Astrocyte (in vitro differentiated cells and primary cell): ENCODE results near the gene AGXT. TPM values are rescaled to one million over a fixed set of nuclear protein-coding genes. Genes with fewer than 3 reads are reported as not detected.

Experiments
- DNase-seq: peaks from one replicate; pipeline ENCODE4 v3.0.0-alpha.2; 2010; ENCODE audit warnings: low read depth
- FAIRE-seq: peaks from 2 replicates; lab custom pipeline; 2011; peaks lifted over from hg19 to GRCh38; lab: Jason Lieb, UNC
- H2AFZ ChIP-seq: 2 replicates; pipeline ENCODE4 v1.6.0; 2012; ENCODE audit warnings: low read depth, low read length, inconsistent platforms
- H3K27ac ChIP-seq: 2 replicates; pipeline ENCODE4 v1.5.1; 2011; ENCODE audit warnings: low read depth, low read length, inconsistent platforms
- H3K27me3 ChIP-seq: 2 replicates; pipeline ENCODE4 v1.6.0; 2011; ENCODE audit warnings: low read length, inconsistent platforms; ENCODE audit not compliant: insufficient read depth
- H3K36me3 ChIP-seq: 2 replicates; pipeline ENCODE4 v1.5.1; 2011; ENCODE audit warnings: low read length, inconsistent platforms; ENCODE audit not compliant: insufficient read depth
- H3K4me1 ChIP-seq: 2 replicates; pipeline ENCODE4 v1.5.1; 2011; ENCODE audit warnings: low read length, inconsistent platforms; ENCODE audit not compliant: insufficient read depth
- H3K4me2 ChIP-seq: 2 replicates; pipeline ENCODE4 v1.6.0; 2012; ENCODE audit warnings: low read length, inconsistent platforms
- H3K4me3 ChIP-seq: 2 replicates; pipeline ENCODE4 v1.5.1; 2011; ENCODE audit warnings: low read depth, mild to moderate bottlenecking, low read length, inconsistent platforms; ENCODE audit not compliant: insufficient read depth
- H3K79me2 ChIP-seq: 2 replicates; pipeline ENCODE4 v1.6.0; 2012; ENCODE audit warnings: mild to moderate bottlenecking, low read length, inconsistent platforms; ENCODE audit not compliant: insufficient read depth
- H3K9ac ChIP-seq: 2 replicates; pipeline ENCODE4 v1.6.0; 2012; ENCODE audit warnings: mild to moderate bottlenecking, low read length, inconsistent platforms
- H3K9me3 ChIP-seq: 2 replicates; pipeline ENCODE4 v1.5.1; 2012; ENCODE audit warnings: low read depth, mild to moderate bottlenecking, low read length, inconsistent platforms; ENCODE audit not compliant: insufficient read depth
- H4K20me1 ChIP-seq: 2 replicates; pipeline ENCODE4 v1.6.0; 2012; ENCODE audit warnings: low read length, inconsistent platforms; ENCODE audit not compliant: insufficient read depth
- H3K27ac Mint-ChIP-seq: one replicate; pipeline ENCODE4 v1.8.0; 2021; ENCODE audit warnings: mild to moderate bottlenecking, mixed read lengths; ENCODE audit not compliant: unreplicated experiment
- H3K27me3 Mint-ChIP-seq: one replicate; pipeline ENCODE4 v1.8.0; 2021; ENCODE audit warnings: low read depth, mixed read lengths; ENCODE audit not compliant: unreplicated experiment
- H3K36me3 Mint-ChIP-seq: one replicate; pipeline ENCODE4 v1.8.0; 2021; ENCODE audit warnings: low read depth, mixed read lengths; ENCODE audit not compliant: unreplicated experiment
- H3K4me1 Mint-ChIP-seq: one replicate; pipeline ENCODE4 v1.8.0; 2021; ENCODE audit warnings: low read depth, mixed read lengths; ENCODE audit not compliant: unreplicated experiment
- H3K4me3 Mint-ChIP-seq: one replicate; pipeline ENCODE4 v1.8.0; 2021; ENCODE audit warnings: mild to moderate bottlenecking, moderate library complexity, mixed read lengths; ENCODE audit not compliant: unreplicated experiment
- H3K9me3 Mint-ChIP-seq: one replicate; pipeline ENCODE4 v1.8.0; 2021; ENCODE audit warnings: mild to moderate bottlenecking, mixed read lengths; ENCODE audit not compliant: unreplicated experiment
- EZH2 ChIP-seq: IDR thresholded peaks from 2 replicates; pipeline ENCODE4 v1.6.1; 2012; ENCODE audit warnings: mild to moderate bottlenecking, low read length, inconsistent platforms; ENCODE audit not compliant: insufficient read depth
- total RNA-seq: library from RNA; stranded (reverse); gene quantifications from 2 replicates; pipeline ENCODE4 v1.2.1, GENCODE V29; 2021
- TF ChIP-seq, protein P1 (sequence below): IDR thresholded peaks from 2 replicates; pipeline ENCODE4 v1.5.1; 2011; ENCODE audit warnings: low read depth, mild to moderate bottlenecking, inconsistent platforms, low read length, moderate library complexity; ENCODE audit not compliant: insufficient read depth

AGXT gene
- total RNA-seq, 1 donor from 2014 or later, result not detected

DNA sequence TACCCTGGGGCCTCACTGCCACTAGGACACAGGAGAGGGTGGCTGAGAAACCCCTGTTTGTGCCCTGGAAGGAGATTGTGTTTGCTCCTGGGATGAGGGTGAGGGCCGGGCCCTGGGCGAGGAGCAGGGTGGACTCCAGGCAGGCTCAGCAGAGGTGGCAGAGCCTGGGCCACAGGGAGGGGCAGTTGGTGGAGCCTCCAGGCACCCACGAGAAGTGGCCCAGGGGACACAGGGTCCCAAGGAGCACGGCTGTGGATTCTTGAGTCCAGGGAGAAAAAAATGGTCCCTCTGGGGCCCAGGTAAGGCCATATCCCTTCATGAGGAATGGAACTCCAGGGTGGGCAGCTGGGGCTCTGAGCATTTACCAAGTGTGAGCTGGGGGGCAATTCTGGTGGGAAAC, 19.0 kb downstream of the AGXT start:
- Histone ChIP-seq H2AFZ (no peak overlapping the region), H3K9me3 (no peaks in the 10 kb centered on the region), H3K4me1 (no peaks in the 10 kb centered on the region), H3K4me2 (no peak overlapping the region), H3K36me3 (no peaks in the 10 kb centered on the region), H3K27me3 (no peaks in the 10 kb centered on the region), H4K20me1 (no peaks in the 10 kb centered on the region), H3K4me3 (no peak overlapping the region), H3K9ac (no peak overlapping the region), H3K27ac (no peak overlapping the region), H3K79me2 (no peaks in the 10 kb centered on the region)
- Mint-ChIP-seq H3K27ac (no peak overlapping the region), H3K4me3 (no peak overlapping the region), H3K9me3 (no peaks in the 10 kb centered on the region), H3K27me3 (peaks cover 16% of the 10 kb centered on the region), H3K4me1 (peaks cover 4% of the 10 kb centered on the region), H3K36me3 (no peaks in the 10 kb centered on the region)
- no peak for DNase-seq
- TF ChIP-seq EZH2, result no peak
- TF ChIP-seq, protein P1, sequence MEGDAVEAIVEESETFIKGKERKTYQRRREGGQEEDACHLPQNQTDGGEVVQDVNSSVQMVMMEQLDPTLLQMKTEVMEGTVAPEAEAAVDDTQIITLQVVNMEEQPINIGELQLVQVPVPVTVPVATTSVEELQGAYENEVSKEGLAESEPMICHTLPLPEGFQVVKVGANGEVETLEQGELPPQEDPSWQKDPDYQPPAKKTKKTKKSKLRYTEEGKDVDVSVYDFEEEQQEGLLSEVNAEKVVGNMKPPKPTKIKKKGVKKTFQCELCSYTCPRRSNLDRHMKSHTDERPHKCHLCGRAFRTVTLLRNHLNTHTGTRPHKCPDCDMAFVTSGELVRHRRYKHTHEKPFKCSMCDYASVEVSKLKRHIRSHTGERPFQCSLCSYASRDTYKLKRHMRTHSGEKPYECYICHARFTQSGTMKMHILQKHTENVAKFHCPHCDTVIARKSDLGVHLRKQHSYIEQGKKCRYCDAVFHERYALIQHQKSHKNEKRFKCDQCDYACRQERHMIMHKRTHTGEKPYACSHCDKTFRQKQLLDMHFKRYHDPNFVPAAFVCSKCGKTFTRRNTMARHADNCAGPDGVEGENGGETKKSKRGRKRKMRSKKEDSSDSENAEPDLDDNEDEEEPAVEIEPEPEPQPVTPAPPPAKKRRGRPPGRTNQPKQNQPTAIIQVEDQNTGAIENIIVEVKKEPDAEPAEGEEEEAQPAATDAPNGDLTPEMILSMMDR, result no peak
- FAIRE-seq, result no peak

- no peak overlapping the region for H3K4me3 ChIP-seq
- no peak overlapping the region for H3K27ac ChIP-seq
- H3K27me3 ChIP-seq, result no peaks in the 10 kb centered on the region
- no peaks in the 10 kb centered on the region for H4K20me1 ChIP-seq
- no peak overlapping the region for H3K4me3 Mint-ChIP-seq
- no peaks in the 10 kb centered on the region for H3K79me2 ChIP-seq
- H3K36me3 Mint-ChIP-seq, result no peaks in the 10 kb centered on the region
- no peaks in the 10 kb centered on the region for H3K9me3 Mint-ChIP-seq
- TF ChIP-seq EZH2, result no peak
- TF ChIP-seq, protein P1, result no peak
- FAIRE-seq (no peak), DNase-seq (no peak)
- no peak overlapping the region for H3K27ac Mint-ChIP-seq
- no peak overlapping the region for H3K4me2 ChIP-seq
- no peaks in the 10 kb centered on the region for H3K36me3 ChIP-seq
- H3K9me3 ChIP-seq, result no peaks in the 10 kb centered on the region
- H3K27me3 Mint-ChIP-seq, result peaks cover 14% of the 10 kb centered on the region
- peaks cover 2% of the 10 kb centered on the region for H3K4me1 ChIP-seq
- H3K4me1 Mint-ChIP-seq, result peaks cover 4% of the 10 kb centered on the region
- H2AFZ ChIP-seq, result no peak overlapping the region
- H3K9ac ChIP-seq, result no peak overlapping the region
Observed at GRCh38 chr2:240888130-240888889, 19.7 kb downstream of the AGXT start.

DNA sequence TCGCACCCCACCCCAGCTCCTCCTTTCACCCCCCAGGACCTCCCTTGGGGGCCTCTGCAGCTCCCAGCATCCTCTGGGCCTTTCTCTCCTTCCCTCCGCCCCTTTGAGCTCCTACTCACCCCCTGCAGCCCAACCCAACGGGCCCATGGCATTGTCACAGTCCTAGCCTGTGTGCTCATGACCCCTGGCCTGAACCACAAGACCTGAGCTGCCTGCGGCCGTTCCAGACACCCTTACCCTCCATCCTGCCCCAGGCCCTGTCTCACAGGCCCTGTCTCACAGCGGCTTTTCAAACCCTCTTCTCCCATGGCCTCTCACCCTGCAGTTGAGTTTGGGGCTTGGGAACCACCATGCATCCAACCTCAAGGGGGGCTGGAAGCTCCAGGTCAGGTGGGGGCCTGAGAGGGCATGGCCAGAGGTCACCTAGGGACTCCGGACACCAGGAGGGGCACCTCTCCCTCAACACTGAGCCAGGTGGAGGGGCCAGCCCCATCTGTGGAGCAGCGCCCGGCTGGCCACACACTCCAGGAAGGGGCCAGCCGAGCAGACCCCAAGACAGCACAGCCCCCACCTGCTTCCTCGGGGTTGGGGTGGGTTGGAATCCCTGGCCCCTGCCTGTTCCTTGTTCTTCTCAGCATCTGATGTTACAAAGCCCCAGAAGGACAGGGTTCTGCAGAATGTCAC, 20.4 kb downstream of the AGXT start:
- H3K27ac ChIP-seq, result no peak overlapping the region
- TF ChIP-seq, protein P1, result no peak
- no peak for TF ChIP-seq EZH2
- peaks cover 12% of the 10 kb centered on the region for H3K27me3 Mint-ChIP-seq

More for the DNA sequence above, 20.4 kb downstream of the AGXT start:
- Histone ChIP-seq H3K9me3 (no peaks in the 10 kb centered on the region), H3K79me2 (no peaks in the 10 kb centered on the region), H3K36me3 (no peaks in the 10 kb centered on the region), H3K9ac (no peak overlapping the region), H3K27me3 (no peaks in the 10 kb centered on the region), H3K4me1 (peaks cover 3% of the 10 kb centered on the region), H3K4me3 (no peak overlapping the region), H3K4me2 (no peak overlapping the region), H4K20me1 (no peaks in the 10 kb centered on the region), H2AFZ (no peak overlapping the region)
- peaks cover 4% of the 10 kb centered on the region for H3K4me1 Mint-ChIP-seq
- no peak for FAIRE-seq
- H3K4me3 Mint-ChIP-seq, result no peak overlapping the region
- H3K9me3 Mint-ChIP-seq, result no peaks in the 10 kb centered on the region
- H3K36me3 Mint-ChIP-seq, result no peaks in the 10 kb centered on the region
- no peak for DNase-seq
- H3K27ac Mint-ChIP-seq, result no peak overlapping the region
